PC-9 (cell line): ENCODE results near the gene SARS1. TPM values are rescaled to one million over a fixed set of nuclear protein-coding genes. Genes with fewer than 3 reads are reported as not detected.
"Not testable (repeated sequence)": the region's sequence is repeated elsewhere in the genome, so short reads cannot be mapped to it uniquely, and the experiment has no call there.

ENCODE experiments used
- BruUV-seq: library from RNA; stranded (reverse); fragments of 400-500 nt; replicated peaks from 2 replicates; lab custom pipeline; 2021; lab: Mats Ljungman, UMichigan
- CTCF ChIA-PET: fragments of 300-600 bp; sonication (Branson Sonifier 250); formaldehyde crosslinking; loops from one replicate; lab custom pipeline; 2022; ENCODE audit warnings: antibody characterized with exemption; lab: Charles Lee
- POLR2A ChIA-PET: fragments of 300-600 bp; sonication (Branson Sonifier 250); formaldehyde crosslinking; loops from one replicate; lab custom pipeline; 2022; ENCODE audit warnings: antibody characterized with exemption; ENCODE audit not compliant: unreplicated experiment; lab: Charles Lee
- DNase-seq, 2 experiments: peaks; one replicate each; pipeline versions ENCODE4 v3.0.0 to v3.0.0-alpha.2; 2015 to 2022; ENCODE audit warnings: mixed read lengths in 1 of 2
- H2AFZ ChIP-seq: fragments of 200-600 bp; sonication (generic); 2 replicates; pipeline ENCODE4 v1.8.1; 2017; ENCODE audit warnings: antibody characterized with exemption
- H3F3A ChIP-seq: fragments of 200-600 bp; sonication (generic); 2 replicates; pipeline ENCODE4 v1.8.1; 2017; ENCODE audit warnings: antibody characterized with exemption, mild to moderate bottlenecking, low read depth; ENCODE audit not compliant: insufficient read depth
- H3K27ac ChIP-seq: fragments of 200-600 bp; sonication (generic); 2 replicates; pipeline ENCODE4 v1.6.1; 2016; ENCODE audit warnings: mixed run types
- H3K27me3 ChIP-seq: fragments of 200-600 bp; sonication (generic); 2 replicates; pipeline ENCODE4 v1.6.1; 2016; ENCODE audit warnings: low read depth, mixed run types; ENCODE audit not compliant: insufficient read depth
- H3K36me3 ChIP-seq: fragments of 200-600 bp; sonication (generic); 2 replicates; pipeline ENCODE4 v1.6.1; 2016; ENCODE audit warnings: low read depth, mixed run types
- H3K4me1 ChIP-seq: fragments of 200-600 bp; sonication (generic); replicated peaks from 2 replicates; pipeline ENCODE4 v1.6.1; 2016; ENCODE audit warnings: mixed run types; ENCODE audit not compliant: insufficient read depth
- H3K4me2 ChIP-seq: fragments of 200-600 bp; sonication (generic); 2 replicates; pipeline ENCODE4 v1.6.1; 2017; ENCODE audit warnings: mixed run types
- H3K4me3 ChIP-seq: fragments of 200-600 bp; sonication (generic); 2 replicates; pipeline ENCODE4 v1.6.1; 2016; ENCODE audit warnings: mixed run types
- H3K79me2 ChIP-seq: fragments of 200-600 bp; sonication (generic); 2 replicates; pipeline ENCODE4 v1.6.1; 2017; ENCODE audit warnings: low read depth, mixed run types
- H3K9me2 ChIP-seq: fragments of 200-600 bp; sonication (generic); 2 replicates; pipeline ENCODE4 v1.8.1; 2017; ENCODE audit warnings: mild to moderate bottlenecking; ENCODE audit not compliant: insufficient read depth
- H3K9me3 ChIP-seq: fragments of 200-600 bp; sonication (generic); 2 replicates; pipeline ENCODE4 v1.8.1; 2016; ENCODE audit warnings: low read depth; ENCODE audit not compliant: insufficient read depth
- H4K20me1 ChIP-seq: fragments of 200-600 bp; sonication (generic); 2 replicates; pipeline ENCODE4 v1.8.1; 2017; ENCODE audit not compliant: insufficient read depth
- CTCF ChIP-seq: fragments of 200-600 bp; sonication (generic); conservative IDR thresholded peaks from 2 replicates; pipeline ENCODE4 v1.6.1; 2017; ENCODE audit warnings: mixed run types, antibody characterized with exemption, mild to moderate bottlenecking, moderate library complexity
- EZH2 ChIP-seq: fragments of 200-600 bp; sonication (generic); IDR thresholded peaks from 2 replicates; pipeline ENCODE4 v1.8.0; 2017; ENCODE audit warnings: antibody characterized with exemption, low read depth
- intact Hi-C: fragments of 100-400 bp; cut with micrococcal nuclease; formaldehyde crosslinking; loops from one replicate; pipeline ENCODE4 v1.10.0; 2022; ENCODE audit not compliant: unreplicated experiment
- total RNA-seq: library from RNA; stranded (reverse); gene quantifications from 2 replicates; pipeline ENCODE4 v1.2.3, GENCODE V29; 2021

The SARS1 gene
- total RNA-seq, 1 experiment from 2014 or later, result 206 TPM

DNA sequence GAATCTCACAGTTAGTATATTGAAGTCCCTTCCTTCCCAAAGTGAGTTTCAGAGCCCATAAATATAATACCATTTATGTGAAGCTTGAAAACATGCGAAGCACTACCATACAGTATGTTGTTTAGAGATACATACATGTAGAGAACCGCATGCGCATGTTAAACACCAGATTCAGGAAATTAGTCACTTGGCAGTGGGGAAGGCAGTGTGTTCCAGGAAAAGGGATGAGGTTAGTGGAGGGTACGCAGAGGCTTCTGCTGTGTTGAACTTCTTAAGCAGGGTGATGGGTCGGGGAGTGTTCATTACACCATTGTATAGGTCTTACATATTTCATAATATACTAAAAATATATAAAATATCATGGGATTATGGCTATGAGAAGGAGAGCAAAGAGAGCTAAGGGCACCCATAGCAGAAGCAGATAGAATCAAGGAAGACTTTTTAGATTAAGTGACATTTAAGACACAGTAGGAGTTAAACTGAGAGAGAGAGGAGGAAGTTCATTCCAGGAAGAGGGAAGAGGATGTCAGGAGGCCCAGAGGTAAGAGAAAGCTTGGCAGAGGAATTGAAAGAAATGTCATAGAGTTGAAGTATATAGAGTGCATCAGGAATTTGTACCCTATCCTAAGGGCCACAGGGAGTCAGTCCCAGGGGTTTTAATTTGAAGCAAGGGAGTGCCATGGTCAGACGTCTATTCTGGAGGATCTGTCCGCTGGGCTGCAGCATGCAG is 43.5 kb upstream of the SARS1 start:
- H2AFZ ChIP-seq, result no peak overlapping the region
- H4K20me1 ChIP-seq, result no peaks in the 10 kb centered on the region
- H3K4me1 ChIP-seq, result no peaks in the 10 kb centered on the region
- H3K9me2 ChIP-seq, result no peaks in the 10 kb centered on the region
- no peak overlapping the region for H3K27ac ChIP-seq
- no peaks in the 10 kb centered on the region; the same call in 1 of the 2 replicates for H3K27me3 ChIP-seq
- no peaks in the 10 kb centered on the region for H3K36me3 ChIP-seq
- no peak overlapping the region for H3K4me2 ChIP-seq
- BruUV-seq, result no TSS peak
- ChIA-PET CTCF (interaction anchor here (0.6 kb wide), 1 partner anchor 202 kb away, joined by 4 read pairs; no protein-coding TSS in a partner anchor), POLR2A (no interaction called here)
- DNase-seq, result no peak
- TF ChIP-seq EZH2 (no peak), CTCF (no peak)
- no peaks in the 10 kb centered on the region for H3K79me2 ChIP-seq
- H3K4me3 ChIP-seq, result no peak overlapping the region
- no peaks in the 10 kb centered on the region for H3K9me3 ChIP-seq
- H3F3A ChIP-seq, result no peaks in the 10 kb centered on the region
- intact Hi-C loops, result no loop called here

GRCh38 chr1:109171646-109172045 is 42.1 kb upstream of the SARS1 start:
- Histone ChIP-seq H3F3A (no peaks in the 10 kb centered on the region), H3K79me2 (no peaks in the 10 kb centered on the region), H2AFZ (no peak overlapping the region), H3K36me3 (no peaks in the 10 kb centered on the region), H3K4me3 (no peak overlapping the region), H4K20me1 (no peaks in the 10 kb centered on the region), H3K4me2 (no peak overlapping the region), H3K9me3 (no peaks in the 10 kb centered on the region), H3K27ac (no peak overlapping the region), H3K27me3 (no peaks in the 10 kb centered on the region; the same call in 1 of the 2 replicates), H3K4me1 (no peaks in the 10 kb centered on the region), H3K9me2 (no peaks in the 10 kb centered on the region)
- intact Hi-C loops, result no loop called here
- ChIA-PET POLR2A (interaction anchor here (0.6 kb wide), 1 partner anchor 36 kb away, joined by 3 read pairs; no protein-coding TSS in a partner anchor), CTCF (interaction anchor here (0.6 kb wide), 1 partner anchor 396 kb away, joined by 3 read pairs; no protein-coding TSS in a partner anchor)
- no peak for DNase-seq
- BruUV-seq, result no TSS peak
- TF ChIP-seq EZH2, result no peak
- no peak for TF ChIP-seq CTCF

DNA sequence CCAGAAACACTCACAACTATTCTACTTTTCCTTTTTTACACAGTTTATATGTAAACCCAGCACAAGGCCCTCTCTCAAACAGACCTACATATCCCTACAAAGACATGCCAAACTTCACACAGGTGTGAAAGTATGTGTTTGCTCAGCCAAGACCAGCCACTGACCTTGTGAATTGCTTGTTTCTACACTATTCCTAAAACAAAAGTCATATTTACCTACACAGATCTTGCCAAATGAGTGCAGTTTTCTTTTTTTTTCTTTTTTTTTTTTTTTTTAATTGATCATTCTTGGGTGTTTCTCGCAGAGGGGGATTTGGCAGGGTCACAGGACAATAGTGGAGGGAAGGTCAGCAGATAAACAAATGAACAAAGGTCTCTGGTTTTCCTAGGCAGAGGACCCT is 37.4 kb upstream of the SARS1 start:
- H3K27me3 ChIP-seq, DNase-seq, H2AFZ ChIP-seq, H3K4me3 ChIP-seq, H3K27ac ChIP-seq, H4K20me1 ChIP-seq, intact Hi-C loops, CTCF ChIA-PET, H3F3A ChIP-seq, H3K9me3 ChIP-seq, H3K36me3 ChIP-seq, H3K4me2 ChIP-seq, H3K4me1 ChIP-seq, BruUV-seq, H3K9me2 ChIP-seq, H3K79me2 ChIP-seq, POLR2A ChIA-PET: not testable (repeated sequence)

DNA sequence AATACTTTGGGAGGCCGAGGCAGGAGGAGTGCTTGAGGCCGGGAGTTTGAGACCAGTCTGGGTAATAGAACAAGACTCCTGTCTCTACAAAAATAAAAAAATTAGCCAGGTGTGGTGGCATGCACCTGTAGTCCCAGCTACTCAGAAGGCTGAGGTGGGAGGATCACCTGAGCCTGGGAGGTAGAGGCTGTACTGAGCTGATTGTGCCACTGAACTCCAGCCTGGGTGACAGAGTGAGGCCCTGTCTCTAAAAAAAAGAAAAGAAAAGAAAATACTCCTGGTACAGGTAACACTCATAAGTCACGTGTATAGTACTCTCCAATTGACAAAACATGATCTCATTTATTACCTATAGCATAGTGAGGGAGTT is 33.0 kb upstream of the SARS1 start:
- H3K9me3 ChIP-seq, intact Hi-C loops, CTCF ChIA-PET, H3K36me3 ChIP-seq, H3K27ac ChIP-seq, DNase-seq, H3K4me2 ChIP-seq, H3K4me3 ChIP-seq, H2AFZ ChIP-seq, H4K20me1 ChIP-seq, H3K4me1 ChIP-seq, POLR2A ChIA-PET, H3K27me3 ChIP-seq, H3K79me2 ChIP-seq, BruUV-seq, H3K9me2 ChIP-seq, H3F3A ChIP-seq: not testable (repeated sequence)
